Activated naive CD4-positive, alpha-beta T cell treated with Interleukin-2 at 50 U/mL for 16 hours (primary cell): ENCODE measurements around the gene SH2D3C.
"Not testable (repeated sequence)": the region's sequence is repeated elsewhere in the genome, so short reads cannot be mapped to it uniquely, and the experiment has no call there.

Experiments
- DNase-seq: peaks from one replicate; pipeline ENCODE4 v3.0.0-alpha.2; 2020

SH2D3C gene

DNA sequence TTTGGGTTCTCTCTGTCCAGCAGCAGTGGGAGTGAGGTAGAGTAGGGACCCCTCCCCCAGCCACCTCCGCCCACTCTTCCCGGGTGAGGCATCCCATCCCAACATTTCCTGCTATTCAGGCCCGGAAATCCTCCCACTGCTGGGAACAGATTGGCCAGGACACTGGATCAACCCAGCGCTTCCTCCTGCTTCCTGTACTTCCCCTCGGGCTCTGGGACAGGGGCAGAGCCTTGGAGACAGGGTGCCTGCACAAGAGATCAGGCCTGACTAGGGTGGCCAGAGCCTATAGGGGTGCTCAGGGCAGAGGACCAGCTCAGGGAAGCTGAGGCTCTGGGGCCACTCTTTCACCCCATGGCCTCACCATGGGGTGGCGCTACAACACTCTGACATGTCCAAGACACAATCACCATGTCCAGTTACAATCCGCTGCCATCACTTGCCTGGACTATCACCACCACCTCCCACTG is 14.5 kb downstream of the SH2D3C start:
- peak; percentile 40 for DNase-seq

DNA sequence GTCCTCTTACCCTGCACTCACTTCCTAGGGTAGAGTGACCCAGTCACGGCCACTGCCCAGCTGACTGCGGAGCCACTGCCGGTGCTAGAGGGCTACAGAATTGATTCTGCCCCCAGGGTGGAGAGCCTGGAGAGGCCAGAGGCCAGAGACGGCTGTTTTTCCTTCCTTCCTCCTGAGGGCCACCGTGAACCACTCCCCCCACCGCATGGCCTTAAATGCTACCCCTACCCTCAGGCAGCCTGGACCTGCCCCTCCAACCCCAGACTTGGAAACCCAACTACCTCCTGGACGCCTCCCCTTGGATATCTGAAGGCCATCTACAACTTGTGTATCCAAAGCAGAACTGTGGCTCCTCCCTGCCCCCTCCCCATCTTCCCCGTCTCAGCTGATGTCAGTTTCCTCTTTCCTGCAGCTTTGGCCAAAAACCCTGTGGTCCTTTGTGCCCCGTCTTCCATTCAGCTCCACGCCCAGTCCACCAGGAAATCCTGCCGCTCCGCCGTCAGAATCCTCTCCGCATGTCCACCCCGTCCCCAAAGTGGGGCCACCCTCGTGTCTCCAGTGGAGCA is 16.3 kb downstream of the SH2D3C start:
- no peak for DNase-seq

DNA sequence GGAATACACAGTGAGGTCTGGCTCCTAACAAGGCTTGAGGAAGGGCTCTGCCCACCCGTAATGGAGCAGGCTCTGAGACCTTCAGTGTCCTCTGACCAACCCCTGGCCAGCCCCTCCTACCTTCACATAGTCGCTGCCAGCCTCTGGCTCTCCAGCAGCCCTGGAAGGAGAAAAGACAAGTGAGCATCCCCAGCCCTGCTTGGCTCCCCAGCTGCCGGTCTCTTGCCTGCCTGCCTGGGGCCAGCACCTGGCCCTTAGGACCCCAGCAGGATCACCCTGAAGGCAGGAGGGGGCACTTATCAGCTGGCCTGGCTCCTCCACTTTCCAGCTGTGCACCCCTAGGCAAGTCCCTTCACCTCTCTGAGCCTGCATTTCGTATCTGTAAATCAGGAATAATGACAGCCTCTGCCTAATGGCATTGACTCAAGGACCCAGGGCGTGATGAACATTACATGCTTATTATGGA is 16.9 kb downstream of the SH2D3C start:
- no peak for DNase-seq

DNA sequence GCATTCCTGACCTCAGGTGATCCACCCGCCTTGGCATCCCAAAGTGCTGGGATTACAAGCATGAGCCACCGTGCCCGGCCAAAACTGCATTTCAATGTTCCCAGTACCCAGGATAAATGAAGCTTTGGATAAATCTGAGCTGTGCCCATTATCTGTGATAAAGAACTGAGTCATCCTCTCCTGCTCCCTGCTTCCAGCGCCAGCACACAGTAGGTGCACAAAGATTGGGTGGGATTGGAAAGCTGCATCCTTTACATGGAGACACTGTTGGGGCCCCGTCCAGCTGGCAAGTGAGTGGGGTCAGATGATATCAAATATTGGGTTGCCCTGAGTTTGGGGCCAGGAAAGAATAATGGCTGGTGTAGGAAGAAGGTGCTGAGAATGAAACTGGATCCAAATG is 17.4 kb downstream of the SH2D3C start:
- DNase-seq, result no peak

DNA sequence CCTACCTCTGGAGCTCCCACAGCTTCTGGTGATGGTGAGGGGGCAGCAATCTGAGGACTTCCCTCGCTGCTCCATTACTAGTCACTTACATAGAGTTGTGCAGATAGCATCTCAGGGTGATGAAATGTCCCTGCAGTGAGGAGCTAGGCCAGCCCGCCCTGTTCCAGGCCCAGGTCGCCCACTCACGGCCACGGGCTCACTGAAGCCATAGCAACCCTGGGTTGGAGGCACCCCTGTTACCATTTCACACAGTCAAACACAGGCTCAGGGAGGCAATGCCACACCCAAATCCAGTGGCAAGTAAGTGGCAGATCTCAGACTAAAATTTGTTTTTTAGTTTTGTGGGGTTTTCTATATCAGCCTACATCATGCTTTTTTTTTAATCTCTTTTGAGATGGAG is 19.6 kb downstream of the SH2D3C start:
- no peak for DNase-seq

DNA sequence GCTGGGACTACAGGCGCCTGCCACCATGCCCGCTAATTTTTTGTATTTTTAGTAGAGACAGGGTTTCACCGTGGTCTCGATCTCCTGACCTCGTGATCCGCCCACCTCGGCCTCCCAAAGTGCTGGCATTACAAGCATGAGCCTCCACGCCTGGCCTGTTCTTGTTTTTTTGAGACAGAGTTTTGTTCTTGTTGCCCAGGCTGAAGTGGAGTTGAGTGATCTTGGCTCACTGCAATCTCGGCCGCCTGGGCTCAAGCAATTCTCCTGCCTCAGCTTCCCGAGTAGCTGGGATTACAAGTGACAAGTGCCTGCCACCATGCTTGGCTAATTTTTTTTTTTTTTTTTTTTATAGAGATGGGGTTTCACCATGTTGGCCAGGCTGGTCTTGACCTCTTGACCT is 21.7 kb downstream of the SH2D3C start:
- not testable (repeated sequence) for DNase-seq

DNA sequence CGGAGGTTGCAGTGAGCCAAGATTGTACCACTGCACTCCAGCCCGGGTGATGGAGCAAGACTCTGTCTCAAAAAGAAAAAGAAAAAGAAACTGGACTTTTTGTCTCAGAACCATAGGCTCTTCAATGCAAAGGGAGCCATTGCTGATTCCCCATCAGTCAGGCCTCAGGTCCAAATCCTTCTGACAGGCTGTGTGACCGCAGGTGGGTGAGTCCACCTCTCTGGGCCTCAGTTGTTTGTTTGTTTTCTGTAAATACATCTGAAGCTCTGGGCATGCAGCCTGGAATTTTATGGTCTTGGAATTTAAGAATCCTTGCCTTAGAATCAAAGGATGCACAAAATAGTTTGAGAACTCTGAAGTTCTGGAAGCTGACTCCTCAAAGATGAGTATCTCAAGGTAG is 22.2 kb downstream of the SH2D3C start:
- no peak for DNase-seq

DNA sequence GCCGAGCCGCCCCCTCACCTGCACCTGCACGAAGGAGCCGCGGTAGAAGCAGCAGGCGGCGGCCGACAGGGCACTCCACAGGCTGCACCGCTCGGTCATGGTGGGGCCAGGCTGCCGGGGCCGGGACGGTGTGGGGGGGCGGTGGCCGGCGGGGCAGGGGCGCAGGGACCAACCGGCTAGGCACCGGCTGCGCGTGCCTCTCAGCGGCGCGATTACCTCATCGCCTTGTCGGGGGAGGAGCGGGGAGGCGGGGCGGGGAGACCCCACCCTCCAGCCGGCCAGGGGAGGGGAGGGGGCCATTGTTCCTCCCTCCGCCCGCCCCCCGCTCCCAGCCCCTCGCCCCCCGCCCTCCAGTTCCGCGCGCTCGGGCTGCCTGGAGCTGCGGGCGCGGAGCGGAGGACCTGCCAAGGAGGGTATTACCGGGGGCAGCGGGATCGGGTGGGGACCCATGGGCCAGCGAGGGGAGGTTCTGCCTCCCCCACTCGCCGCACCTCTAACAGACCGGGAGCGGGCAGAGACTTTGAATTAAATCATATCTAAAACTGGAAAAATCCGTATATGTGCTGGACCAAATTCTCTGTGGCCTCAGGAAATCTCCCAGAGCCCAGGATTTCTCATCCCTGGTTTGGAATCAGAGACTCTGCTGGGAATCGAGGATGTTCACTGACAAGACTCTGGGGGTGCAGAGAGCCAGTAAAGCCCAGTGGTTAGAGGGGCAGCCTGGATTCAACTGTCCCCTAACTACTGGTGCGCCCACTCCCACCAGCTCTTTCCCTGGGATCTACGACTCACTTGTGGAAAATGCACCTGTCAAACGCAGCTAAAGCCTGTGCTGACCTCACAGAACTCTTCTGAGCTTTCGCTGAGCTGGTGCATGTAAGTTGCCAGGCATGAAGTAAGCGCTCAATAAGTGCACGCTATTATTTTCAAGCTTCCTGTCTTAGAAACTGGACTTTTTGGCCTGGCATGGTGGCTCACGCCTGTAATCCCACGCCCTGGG is 23.1 kb downstream of the SH2D3C start:
- DNase-seq, result no peak

DNA sequence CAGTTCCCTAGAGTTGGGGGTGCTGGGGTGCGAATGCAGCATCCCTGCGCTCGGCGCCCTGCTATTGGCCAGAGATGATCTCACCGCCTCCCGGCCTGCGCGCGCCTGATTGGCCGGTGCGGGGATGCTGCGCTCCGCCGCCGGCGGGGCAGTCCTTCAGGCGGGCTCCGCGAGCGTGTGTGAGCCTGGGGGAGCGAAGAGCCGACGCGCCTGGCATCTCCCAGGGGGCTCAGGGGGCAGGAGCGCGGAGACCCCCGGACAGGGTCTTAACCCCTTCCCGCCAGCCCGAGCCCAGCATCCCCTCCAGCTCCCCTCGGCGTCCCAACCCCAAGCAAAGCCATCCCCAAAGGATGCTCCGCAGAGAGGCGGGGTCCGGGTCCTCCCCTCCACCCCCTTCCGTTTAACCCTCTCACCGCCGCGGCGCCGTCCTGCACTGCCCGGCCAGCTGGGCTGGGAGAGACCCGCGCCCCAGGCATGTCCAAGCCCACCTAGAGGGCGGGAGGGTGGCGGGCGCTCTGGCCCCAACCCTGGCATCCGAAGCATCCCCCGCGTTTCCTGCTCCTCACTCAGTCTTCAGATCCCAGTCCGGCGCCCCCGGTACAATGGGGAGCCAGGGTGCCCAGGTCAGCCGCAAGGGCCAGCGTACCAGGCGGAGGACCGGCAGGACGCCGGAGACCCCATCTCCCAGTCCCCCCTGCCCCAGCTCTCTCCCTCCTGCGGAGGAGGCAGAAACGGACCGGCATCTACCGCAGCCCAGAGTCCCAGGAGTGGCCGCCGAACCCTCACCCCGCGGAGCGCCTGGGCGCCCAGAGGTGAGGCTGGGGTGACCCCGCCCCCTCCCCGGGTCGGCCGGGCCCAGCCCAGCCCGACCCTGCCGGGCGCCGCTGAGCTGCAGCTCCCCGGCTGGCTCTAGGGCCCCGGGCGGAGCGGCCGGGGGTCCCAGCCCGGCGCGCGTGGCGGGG is 24.1 kb downstream of the SH2D3C start:
- DNase-seq, result no peak

DNA sequence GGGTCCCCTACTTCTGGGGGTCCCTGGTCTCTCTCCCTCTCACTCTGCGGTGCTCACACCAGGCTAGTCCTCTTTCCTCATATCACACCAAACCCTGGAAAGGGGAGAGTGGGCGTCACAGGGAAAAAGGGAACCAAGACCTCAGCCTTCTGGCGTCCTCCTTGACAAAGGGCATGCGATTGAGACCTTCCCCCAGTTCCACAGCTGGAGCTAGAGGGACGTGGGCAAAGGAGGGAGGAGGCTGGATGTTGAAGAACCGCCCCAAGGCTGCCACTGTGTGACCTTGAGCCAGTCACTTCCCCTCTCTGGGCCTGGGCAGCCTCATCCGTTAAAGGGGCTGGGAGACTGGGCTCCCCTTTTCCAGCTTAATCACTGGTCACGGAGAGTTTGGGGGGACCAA is 24.8 kb downstream of the SH2D3C start:
- DNase-seq, result no peak

DNA sequence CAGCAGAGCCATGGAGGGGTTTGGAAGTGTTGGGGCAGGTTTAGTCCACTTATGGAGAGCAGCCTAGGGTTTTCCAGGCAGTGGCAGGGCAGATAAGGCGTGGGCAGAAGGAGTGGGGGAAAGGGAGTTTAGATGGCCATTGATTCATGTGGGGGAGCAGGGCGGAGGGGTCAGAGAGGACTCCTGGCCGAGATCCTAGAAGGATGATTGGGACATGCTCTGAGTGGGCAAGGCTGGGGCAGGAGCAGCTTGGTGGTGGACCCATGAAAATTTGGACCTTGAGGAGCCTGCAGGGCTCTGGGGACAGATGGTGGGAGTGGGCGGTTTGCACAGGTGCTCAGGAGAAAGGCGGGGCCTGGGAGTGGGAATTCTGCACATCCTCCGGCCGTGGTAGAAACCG is 25.3 kb downstream of the SH2D3C start:
- no peak for DNase-seq

DNA sequence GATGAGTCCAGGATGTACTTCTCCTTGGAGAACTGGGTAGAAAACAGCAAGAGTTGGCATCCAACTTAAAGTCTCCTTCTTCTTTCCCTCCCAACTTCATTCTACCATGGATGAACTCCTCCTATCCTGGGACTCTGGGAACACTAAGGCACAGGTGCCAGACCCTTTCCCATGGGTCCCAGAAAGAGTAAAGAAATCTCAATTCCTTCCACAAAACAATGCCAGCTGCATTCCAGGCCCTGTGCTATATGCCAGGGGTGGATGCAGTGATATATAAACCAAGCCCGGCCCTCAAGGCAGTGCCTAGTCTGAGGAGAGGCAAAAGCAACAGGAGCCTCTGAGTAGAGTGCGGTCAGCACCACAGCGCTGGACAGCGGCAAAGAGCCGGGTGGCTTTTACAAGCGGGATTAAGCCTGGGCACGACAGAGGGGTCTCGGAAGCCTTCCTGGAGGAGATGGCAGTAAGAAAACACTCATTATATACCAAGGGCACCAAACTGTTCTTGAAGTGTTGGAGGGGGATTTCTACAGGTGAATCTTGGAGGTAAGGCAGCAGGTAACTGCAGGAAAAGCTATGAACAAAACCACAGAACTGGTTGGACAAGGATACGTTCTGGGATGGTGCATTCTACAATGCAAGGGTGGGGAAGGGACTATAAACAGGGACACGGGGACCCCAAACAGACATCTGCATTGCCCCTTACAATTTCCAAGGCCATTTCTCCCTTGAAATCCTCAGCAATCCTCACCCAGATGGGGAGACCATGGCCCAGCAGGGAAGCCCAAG is 27.0 kb downstream of the SH2D3C start:
- no peak for DNase-seq

DNA sequence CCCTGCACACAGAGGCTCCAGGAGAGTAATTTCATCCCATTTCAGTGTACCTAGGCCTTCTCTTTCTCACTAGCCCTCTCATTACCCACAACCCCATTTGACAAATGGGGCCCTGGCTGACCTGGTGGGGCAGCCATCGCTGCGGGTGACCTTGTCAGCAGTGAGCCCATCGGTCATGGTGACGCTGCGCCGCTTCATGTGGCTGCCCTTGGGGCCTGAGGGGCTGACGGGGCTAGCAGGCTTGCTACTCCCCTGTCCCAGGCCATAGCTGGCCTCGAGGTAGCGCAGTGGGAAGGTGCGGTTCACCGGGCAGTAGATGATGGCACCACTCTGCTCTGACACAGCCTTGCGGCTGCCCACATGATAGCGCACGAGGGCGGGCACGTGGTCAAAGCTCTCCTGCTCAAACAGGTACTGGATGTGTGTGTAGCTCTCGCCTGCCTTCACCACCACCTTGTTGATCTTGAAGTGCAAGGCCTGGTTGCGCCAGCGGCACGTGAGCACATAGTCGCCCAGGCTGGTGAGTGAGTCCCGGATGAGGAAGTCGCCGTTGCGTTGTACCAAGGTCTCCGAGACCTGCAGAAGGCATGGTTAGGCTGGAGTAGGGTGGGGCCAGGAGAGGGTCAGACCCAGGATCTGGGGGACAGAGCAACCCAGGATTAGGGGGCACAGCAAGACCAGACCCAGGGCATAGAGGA is 29.2 kb downstream of the SH2D3C start:
- DNase-seq, result no peak

DNA sequence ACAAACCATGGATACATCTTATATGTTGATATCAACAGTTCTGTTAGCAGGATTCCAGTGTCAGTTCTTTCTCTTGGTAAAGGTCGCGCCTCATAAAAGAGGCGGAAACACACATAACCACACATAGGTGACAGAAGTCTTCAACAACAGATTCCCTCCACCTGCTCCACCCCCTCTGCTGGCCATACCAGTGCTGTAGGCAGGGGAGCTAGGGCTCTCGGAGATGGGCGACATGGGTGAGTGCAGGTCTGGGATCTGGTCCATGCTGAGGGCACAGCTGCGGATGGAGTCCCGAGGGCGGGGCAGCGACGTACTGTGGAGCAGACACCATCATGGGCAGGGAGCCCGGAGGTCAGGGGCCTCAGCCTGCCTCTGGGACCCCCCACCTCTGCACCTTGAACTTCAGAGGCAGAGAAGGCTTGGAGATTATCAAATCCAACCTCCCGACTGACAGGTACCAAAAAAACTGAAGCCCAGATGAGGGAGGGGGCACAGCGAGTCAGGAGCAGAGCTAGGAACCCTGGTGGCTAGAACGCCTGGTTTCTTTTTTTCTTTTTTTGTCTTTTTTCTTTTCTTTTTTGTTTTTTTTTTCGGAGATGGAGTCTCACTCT is 31.4 kb downstream of the SH2D3C start:
- no peak for DNase-seq

DNA sequence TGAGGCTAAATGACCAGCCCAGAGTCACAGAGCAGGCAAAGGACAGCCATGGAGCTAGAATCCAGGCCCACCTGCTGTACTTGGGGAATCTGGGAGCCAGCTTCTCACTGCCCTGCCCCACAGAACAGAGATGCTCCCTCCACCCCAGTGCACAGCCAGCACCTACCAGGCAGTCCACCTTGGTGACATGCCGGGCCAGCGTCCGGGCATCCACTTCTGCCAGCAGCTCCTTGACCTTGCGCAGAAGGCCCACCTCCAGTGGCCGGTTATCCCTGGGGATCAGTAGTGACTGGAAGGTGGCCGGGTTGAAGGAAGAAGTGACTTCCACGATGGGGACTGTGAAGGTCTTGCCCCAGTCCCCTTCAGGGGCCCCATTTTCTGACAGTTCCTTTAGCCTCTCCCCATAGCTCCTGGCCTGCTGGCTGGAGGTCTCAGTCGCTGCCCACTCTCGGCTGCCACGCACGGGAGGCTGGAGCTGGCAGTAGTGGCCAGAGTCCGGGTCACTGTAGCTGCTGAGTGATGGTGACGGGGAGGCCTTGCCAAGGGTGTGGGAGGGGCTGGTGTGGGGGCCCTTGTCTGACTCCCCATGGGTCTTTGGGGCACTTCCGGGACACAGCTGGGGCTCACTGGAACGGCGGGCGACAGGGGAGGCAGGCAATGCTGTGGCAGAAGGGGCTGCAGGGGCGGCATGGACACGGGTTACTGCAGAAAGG is 33.9 kb downstream of the SH2D3C start:
- no peak for DNase-seq

DNA sequence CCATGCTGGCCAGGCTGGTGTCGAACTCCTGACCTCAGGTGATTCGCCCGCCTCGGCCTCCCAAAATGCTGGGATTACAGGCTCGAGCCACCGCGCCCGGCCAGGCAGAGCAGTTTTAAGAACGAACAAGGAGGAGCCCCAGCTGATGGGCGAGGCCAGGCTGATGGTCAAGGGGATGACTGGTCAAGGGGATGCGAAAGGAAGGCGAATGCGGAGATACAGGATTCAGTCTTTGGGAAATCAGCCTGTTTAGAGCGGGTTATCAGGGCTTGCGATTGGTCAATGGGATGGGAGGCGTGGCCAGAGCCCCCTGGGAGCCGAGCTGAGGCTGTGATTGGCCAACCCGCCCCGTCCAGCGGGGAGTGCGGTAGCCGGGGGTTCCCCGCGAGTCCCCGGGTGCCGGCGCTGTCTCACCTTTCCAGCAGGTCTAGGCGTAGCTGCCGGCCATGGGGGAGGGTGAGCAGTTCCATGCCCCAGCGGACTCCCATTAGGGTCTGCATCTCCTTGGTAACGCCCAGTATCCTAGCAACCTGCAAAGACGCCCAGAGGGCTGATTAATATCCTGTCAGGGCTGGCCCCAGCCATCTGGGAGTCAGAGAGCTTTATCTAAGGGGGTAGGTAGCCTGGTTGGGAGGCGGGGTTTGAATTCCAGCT is 35.9 kb downstream of the SH2D3C start:
- DNase-seq, result no peak

DNA sequence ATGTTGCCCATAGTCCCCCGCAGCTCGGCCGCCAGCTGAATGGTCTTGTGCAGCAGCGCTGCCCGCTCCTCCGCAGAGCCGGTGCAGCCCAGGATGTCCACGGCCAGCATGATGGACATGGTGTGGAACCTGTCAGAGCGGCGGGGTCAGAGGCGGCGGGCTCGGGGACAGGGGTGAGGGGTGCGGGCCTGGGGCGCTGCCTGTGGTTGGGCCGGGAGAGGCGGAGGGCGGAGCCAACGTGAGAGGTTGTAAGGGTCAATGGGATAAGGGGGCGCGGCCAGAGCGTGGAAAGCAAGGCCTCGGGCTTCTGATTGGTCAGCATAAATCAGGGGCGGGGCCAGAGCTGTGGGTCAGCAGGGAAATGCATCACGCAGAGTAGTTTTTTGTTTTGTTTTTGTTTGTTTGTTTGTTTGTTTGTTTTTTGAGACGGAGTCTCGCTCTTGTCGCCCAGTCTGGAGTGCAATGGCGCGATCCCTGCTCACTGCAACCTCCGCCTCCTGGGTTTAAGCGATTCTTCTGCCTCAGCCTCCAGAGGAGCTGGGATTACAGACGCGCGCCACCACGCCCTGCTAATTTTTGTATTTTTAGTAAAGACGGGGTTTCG is 36.5 kb downstream of the SH2D3C start:
- no peak for DNase-seq

DNA sequence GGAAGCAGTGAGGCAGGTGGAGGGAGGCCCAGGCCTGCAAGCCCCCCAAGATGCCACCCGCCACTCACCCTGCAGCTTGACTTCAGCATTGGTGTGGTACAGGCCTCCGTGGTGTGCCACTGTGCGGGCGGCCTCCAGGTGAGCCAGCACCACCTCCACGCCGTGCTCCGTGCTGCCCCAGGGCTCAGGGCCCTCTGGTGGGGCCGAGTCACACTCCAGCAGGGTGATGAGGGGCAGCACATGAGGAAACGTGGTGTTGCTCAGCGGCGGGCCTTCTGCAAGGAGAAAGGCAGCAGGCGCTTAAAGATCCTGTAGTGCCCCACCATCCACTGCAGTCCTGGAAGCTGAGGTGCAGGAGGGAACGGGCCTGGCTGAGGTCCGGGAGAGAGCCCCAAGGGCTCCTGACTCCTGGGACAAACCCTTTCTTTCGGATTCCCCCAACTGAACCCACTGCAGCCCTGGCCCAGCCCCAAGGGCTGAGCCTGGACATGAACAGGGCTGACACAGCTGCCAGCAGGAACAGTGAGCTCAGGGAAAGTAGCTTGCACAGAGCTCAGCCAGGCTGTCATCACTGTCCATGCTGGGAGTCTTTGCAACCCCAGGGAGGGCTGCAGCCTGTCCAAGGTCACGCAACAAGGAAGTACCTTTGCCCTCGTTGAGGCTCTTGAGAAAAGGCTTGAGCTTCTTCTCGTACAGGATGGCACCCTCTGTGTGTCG is 38.7 kb downstream of the SH2D3C start:
- DNase-seq, result no peak

DNA sequence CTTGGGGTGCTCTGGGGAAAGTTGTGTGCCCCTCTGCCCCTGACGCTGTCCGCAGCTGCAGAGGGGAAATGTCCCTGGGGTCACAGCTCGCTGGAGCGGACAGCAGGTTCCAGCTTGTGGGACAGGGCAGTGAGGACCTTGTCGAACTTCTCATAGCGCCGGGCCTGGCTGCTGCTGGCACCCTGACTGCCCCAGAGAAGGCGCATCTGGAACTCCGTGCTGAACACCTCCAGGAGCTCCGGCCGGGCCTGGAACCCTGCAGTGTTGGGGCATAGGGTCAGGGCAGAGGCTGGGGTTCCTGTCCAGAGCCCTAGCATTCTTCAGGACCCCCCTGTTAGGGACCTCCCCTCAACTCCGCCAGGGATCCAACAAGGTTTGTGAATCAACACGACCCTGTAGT is 39.8 kb downstream of the SH2D3C start:
- DNase-seq, result no peak
